NT2/D1 (cell line): Measurements from ENCODE around the gene UNC5B.

Source experiments
- SUZ12 ChIP-seq: IDR thresholded peaks from 2 replicates; pipeline ENCODE4 v1.6.1; 2011; ENCODE audit not compliant: insufficient read length, insufficient read depth; ENCODE audit errors: extremely low read depth
- YY1 ChIP-seq: IDR thresholded peaks from 2 replicates; pipeline ENCODE4 v1.6.1; 2011; ENCODE audit not compliant: insufficient read length, insufficient read depth

DNA sequence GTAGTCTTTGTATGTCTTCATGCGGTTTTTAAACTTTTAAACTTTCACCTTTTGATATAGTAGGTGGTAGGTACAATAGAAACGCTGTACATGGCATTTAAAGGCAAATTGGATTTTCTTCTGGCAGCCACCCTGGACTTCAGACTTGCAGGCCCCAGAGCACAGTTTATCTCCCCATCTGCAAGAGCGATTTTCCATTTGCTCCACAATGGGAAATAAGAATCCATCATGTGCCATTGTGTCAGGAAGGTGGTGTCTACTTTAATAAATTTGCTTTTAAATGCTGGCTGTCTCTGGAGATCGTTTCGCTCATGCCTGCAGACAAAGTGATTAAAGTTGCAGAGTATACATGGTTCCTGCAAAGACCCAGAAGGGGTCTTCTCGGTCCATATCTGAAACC, 38.9 kb downstream of the UNC5B start:
- TF ChIP-seq YY1 (no peak), SUZ12 (no peak)
